HG03064 (cell line): ENCODE results near the gene C19orf53.
"Not testable (repeated sequence)": the region's sequence is repeated elsewhere in the genome, so short reads cannot be mapped to it uniquely, and the experiment has no call there.

Source experiments
- ATAC-seq: cut with Tn5 transposase; IDR thresholded peaks from one replicate; pipeline ENCODE4 v1.9.1; 2021; ENCODE audit warnings: low read depth; ENCODE audit not compliant: unreplicated experiment

C19orf53 gene

GRCh38 chr19:13762635-13763235 is 11.5 kb upstream of the C19orf53 start:
- no peak for ATAC-seq

GRCh38 chr19:13763265-13763664 is 11.0 kb upstream of the C19orf53 start:
- no peak for ATAC-seq

- no peak for ATAC-seq
These were observed 10.0 kb upstream of the C19orf53 start, which contains the start of gene MRI1 for GRCh38 chr19:13764101-13764807. TSS of gene MRI1 (plus strand) at chr19:13764522. CDS start at chr19:13764589, 67 bp downstream.

- ATAC-seq = no peak
These were observed 9.3 kb upstream of the C19orf53 start for GRCh38 chr19:13764821-13765394.

GRCh38 chr19:13765395-13766094 is 8.7 kb upstream of the C19orf53 start:
- no peak for ATAC-seq

- ATAC-seq = no peak
These were observed 8.2 kb upstream of the C19orf53 start for GRCh38 chr19:13766095-13766481.

- no peak for ATAC-seq
These were observed 5.7 kb upstream of the C19orf53 start for GRCh38 chr19:13768510-13768909.

- ATAC-seq = no peak
These were observed 4.1 kb upstream of the C19orf53 start for GRCh38 chr19:13770013-13770635.

- no peak for ATAC-seq
These were observed 4.1 kb downstream of the C19orf53 start for GRCh38 chr19:13778398-13778797.

GRCh38 chr19:13778847-13779246 is 4.6 kb downstream of the C19orf53 start:
- ATAC-seq = no peak

GRCh38 chr19:13779794-13780193 is 5.5 kb downstream of the C19orf53 start:
- ATAC-seq = not testable (repeated sequence)

- no peak for ATAC-seq
These were observed 7.3 kb downstream of the C19orf53 start for GRCh38 chr19:13781547-13781946.

GRCh38 chr19:13782537-13782936 is 8.3 kb downstream of the C19orf53 start:
- ATAC-seq = no peak

- ATAC-seq = no peak
These were observed 9.6 kb downstream of the C19orf53 start for GRCh38 chr19:13783565-13784500.

GRCh38 chr19:13784731-13785452 is 10.6 kb downstream of the C19orf53 start:
- no peak for ATAC-seq

GRCh38 chr19:13788991-13789390 is 14.7 kb downstream of the C19orf53 start:
- ATAC-seq = no peak

- no peak for ATAC-seq
These were observed 16.1 kb downstream of the C19orf53 start for GRCh38 chr19:13790354-13790753.

GRCh38 chr19:13793317-13793716 is 19.1 kb downstream of the C19orf53 start:
- not testable (repeated sequence) for ATAC-seq

- ATAC-seq = no peak
These were observed 20.1 kb downstream of the C19orf53 start for GRCh38 chr19:13794398-13794756.
